ENCODE results near the gene AEBP1. TPM values are rescaled to one million over a fixed set of nuclear protein-coding genes. Genes with fewer than 3 reads are reported as not detected.
A peak's percentile ranks its signal among the peaks of the same experiment; 100 is the strongest.

Gene AEBP1
- polyA plus RNA-seq, 6 donors from 2014 or later, result 1.9 to 18.5 (median 4.1) TPM

DNA sequence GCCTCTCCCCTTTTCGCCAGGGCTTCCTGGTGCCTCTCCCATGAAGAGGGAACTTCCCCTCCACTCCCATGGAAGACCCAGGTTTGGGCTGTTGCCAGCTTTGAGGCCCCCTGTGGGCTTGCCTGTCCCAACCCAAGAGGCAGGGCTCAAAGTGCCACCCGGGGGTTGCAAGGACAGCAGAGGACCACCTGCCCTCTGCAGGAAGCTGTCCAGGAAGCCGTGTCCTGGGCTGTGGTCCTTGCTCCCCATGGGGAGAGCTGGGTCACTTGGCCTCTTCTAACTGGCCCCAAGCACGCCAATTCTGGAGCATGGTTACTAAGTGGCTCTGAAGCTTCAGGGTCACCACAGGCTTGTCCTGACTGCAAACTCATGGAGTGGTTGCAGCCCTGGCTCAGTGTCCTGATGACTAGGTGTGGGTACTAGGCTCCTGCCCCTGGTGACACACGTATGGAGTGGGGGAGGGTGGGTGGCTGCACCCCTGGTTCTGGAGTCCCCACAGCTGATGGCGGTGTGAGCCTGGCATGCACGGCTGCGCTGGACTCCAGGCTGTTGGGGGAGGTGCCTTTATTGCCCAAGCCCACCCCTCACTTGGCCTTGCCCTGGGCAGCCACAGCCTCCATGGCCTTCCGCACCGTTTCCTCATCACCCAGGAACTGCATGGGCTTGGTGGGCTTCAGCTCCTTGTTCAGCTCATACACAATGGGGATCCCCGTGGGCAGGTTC lies 41.8 kb upstream of the AEBP1 start:
- peak overlapping the region in 5 of 6 donors; percentile 38 to 87 (median 70) for H3K27ac Mint-ChIP-seq
- H3K36me3 Mint-ChIP-seq, result peaks cover 7% of the 10 kb centered on the region in 2 donors
- DNase-seq (no peak), ATAC-seq (ENCODE audit: low read depth in 2 of 2) (no peak)
- H3K4me1 Mint-ChIP-seq, result peaks cover 60 to 77% (median 68%) of the 10 kb centered on the region in 3 donors
- peaks cover 0 to 3% (median 0%) of the 10 kb centered on the region in 7 donors for H3K9me3 Mint-ChIP-seq
- no peaks in the 10 kb centered on the region for H3K27me3 Mint-ChIP-seq
- H3K4me3 Mint-ChIP-seq, result peak overlapping the region in 1 of 8 donors; percentile 44

GRCh38 chr7:44062903-44063295 lies 41.2 kb upstream of the AEBP1 start:
- no peak for DNase-seq
- H3K4me1 Mint-ChIP-seq, result peaks cover 60 to 77% (median 68%) of the 10 kb centered on the region in 3 donors
- no peak overlapping the region for H3K4me3 Mint-ChIP-seq
- H3K36me3 Mint-ChIP-seq, result peaks cover 7% of the 10 kb centered on the region in 2 donors
- peaks cover 0 to 3% (median 0%) of the 10 kb centered on the region in 7 donors for H3K9me3 Mint-ChIP-seq
- ATAC-seq (ENCODE audit: low read depth in 2 of 2), result no peak
- H3K27me3 Mint-ChIP-seq, result no peaks in the 10 kb centered on the region
- peak overlapping the region in 5 of 6 donors; percentile 16 to 89 (median 70) for H3K27ac Mint-ChIP-seq

DNA sequence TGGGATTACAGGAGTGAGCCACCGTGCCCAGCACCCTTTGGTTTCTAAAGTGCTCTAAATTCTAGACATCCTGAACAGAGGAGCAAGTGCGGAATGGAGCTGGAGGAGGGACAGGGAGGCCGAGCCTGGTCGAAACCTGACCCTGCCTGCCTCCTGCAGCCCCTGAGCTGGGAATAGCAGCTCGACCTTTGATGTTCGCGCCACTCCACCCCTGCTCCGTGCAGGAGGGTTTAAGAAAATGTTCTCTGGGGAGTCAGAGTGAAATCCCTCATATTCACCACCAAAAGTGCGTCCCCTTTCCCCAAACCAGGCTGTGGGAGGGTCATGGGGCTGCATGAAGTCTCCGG lies 40.6 kb upstream of the AEBP1 start:
- Mint-ChIP-seq H3K9me3 (peaks cover 0 to 3% (median 0%) of the 10 kb centered on the region in 7 donors), H3K36me3 (peaks cover 6 to 7% of the 10 kb centered on the region in 2 donors), H3K27ac (peak overlapping the region in 4 of 6 donors; percentile 16 to 87 (median 50)), H3K4me1 (peaks cover 60 to 77% (median 68%) of the 10 kb centered on the region in 3 donors), H3K4me3 (no peak overlapping the region), H3K27me3 (no peaks in the 10 kb centered on the region)
- DNase-seq, result no peak
- ATAC-seq (ENCODE audit: low read depth in 2 of 2), result no peak

- no peak overlapping the region for H3K4me3 Mint-ChIP-seq
- no peak for DNase-seq
- H3K27me3 Mint-ChIP-seq, result no peaks in the 10 kb centered on the region
- H3K9me3 Mint-ChIP-seq, result peaks cover 0 to 3% (median 0%) of the 10 kb centered on the region in 7 donors
- peaks cover under 1 to 7% of the 10 kb centered on the region in 2 donors for H3K36me3 Mint-ChIP-seq
- ATAC-seq (ENCODE audit: low read depth in 2 of 2), result no peak
- peak overlapping the region in 3 of 6 donors; percentile 41 to 87 (median 60) for H3K27ac Mint-ChIP-seq
- peaks cover 56 to 76% (median 65%) of the 10 kb centered on the region in 3 donors for H3K4me1 Mint-ChIP-seq
Observed at GRCh38 chr7:44063894-44064651, 40.1 kb upstream of the AEBP1 start.

DNA sequence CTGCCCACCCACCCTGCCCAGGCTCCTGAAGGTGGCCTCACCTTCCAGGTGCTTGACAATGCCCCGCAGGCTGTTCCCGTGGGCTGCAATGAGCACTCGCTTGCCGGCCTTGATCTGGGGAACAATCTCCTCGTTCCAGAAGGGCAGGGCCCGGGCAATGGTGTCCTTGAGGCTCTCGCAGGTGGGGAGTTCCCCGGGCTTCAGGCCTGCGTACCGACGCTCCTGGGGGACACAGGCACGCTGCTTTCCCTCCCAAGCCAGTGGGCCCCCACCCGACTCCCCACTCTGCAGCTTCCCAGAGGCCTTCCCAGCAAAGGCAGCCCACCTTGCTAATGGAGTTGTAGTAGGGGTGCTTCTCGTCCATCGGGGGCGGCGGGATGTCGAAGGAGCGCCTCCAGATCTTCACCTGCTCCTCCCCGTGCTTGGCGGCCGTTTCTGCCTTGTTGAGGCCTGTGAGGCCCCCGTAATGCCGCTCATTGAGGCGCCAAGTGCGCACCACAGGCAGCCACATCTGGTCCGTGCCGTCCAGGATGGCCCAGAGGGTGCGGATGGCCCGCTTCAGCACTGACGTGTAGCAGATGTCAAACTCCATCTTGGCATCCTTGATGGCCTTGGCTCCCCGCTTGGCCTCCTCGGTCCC lies 39.2 kb upstream of the AEBP1 start:
- no peak for DNase-seq
- peak overlapping the region in 5 of 6 donors; percentile 54 to 94 (median 84) for H3K27ac Mint-ChIP-seq
- H3K4me3 Mint-ChIP-seq, result peak overlapping the region in 6 of 8 donors; percentile 9 to 70 (median 18)
- H3K36me3 Mint-ChIP-seq, result peaks cover 0 to 4% of the 10 kb centered on the region in 2 donors
- no peaks in the 10 kb centered on the region for H3K27me3 Mint-ChIP-seq
- ATAC-seq (ENCODE audit: low read depth in 2 of 2), result peak in 1 of 2 donors; percentile 50
- peaks cover 0 to 3% (median 0%) of the 10 kb centered on the region in 7 donors for H3K9me3 Mint-ChIP-seq
- H3K4me1 Mint-ChIP-seq, result peaks cover 55 to 76% (median 65%) of the 10 kb centered on the region in 3 donors

- no peaks in the 10 kb centered on the region for H3K36me3 Mint-ChIP-seq
- peak within 1 kb of the TSS in 6 of 8 donors; percentile 26 to 70 (median 47) for H3K4me3 Mint-ChIP-seq
- H3K9me3 Mint-ChIP-seq, result peaks cover 0 to 3% (median 0%) of the 10 kb centered on the region in 7 donors
- ATAC-seq (ENCODE audit: low read depth in 2 of 2) (peak; percentile 26 to 43), DNase-seq (no peak)
- H3K27ac Mint-ChIP-seq, result peak within 1 kb of the TSS; percentile 70 to 94 (median 84)
- H3K4me1 Mint-ChIP-seq, result peaks cover 48 to 76% (median 61%) of the 10 kb centered on the region in 3 donors
- H3K27me3 Mint-ChIP-seq, result no peaks in the 10 kb centered on the region
Observed at GRCh38 chr7:44065431-44066110, 38.6 kb upstream of the AEBP1 start, which contains the start of gene PGAM2. Gene PGAM2 (minus strand): TSS chr7:44065567. CDS start chr7:44065529, 38 bp downstream.

GRCh38 chr7:44066111-44066460 lies 38.1 kb upstream of the AEBP1 start:
- H3K36me3 Mint-ChIP-seq, result no peaks in the 10 kb centered on the region

DNA sequence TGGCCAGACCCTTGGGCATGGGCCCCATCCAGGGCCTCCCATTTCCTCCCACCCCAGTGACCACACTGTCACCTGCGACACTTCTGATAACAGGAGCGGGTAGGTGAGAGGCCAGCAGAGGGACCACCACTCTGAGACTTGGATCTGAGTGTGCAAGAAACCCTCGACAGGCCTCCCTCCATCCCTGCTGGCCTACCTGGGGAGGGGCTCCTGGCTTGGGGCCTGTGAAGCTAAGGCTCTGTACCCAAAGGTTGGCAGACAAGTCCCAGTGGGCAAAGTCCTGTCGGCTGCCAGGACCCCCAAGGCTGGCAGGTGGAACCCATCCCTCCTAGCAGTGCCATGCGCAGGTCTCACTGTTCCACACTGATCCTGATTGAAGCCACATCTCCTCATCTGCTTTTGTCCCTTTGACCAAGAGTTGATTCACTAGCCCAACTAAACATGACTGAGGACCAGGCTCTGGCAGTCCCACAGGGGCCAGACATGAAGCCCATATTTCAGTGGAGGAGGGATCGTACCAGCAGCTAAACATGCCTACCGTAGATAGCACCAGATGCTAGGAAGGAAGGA lies 37.6 kb upstream of the AEBP1 start:
- Mint-ChIP-seq H3K36me3 (no peaks in the 10 kb centered on the region), H3K9me3 (peaks cover 0 to 3% (median 0%) of the 10 kb centered on the region in 7 donors), H3K4me3 (peak overlapping the region in 4 of 8 donors; percentile 24 to 38 (median 35)), H3K27ac (peak overlapping the region in 4 of 6 donors; percentile 84 to 97 (median 90)), H3K27me3 (no peaks in the 10 kb centered on the region), H3K4me1 (peaks cover 42 to 76% (median 62%) of the 10 kb centered on the region in 3 donors)
- ATAC-seq (ENCODE audit: low read depth in 2 of 2) (no peak), DNase-seq (no peak)

More at GRCh38 chr7:44066111-44066460, 38.1 kb upstream of the AEBP1 start:
- Mint-ChIP-seq H3K27ac (peak overlapping the region; percentile 61 to 94 (median 77)), H3K9me3 (peaks cover 0 to 3% (median 0%) of the 10 kb centered on the region in 7 donors), H3K27me3 (no peaks in the 10 kb centered on the region), H3K4me1 (peaks cover 47 to 76% (median 62%) of the 10 kb centered on the region in 3 donors), H3K4me3 (peak overlapping the region in 4 of 8 donors; percentile 26 to 53 (median 47))
- DNase-seq, result no peak
- peak; percentile 16 to 17 for ATAC-seq (ENCODE audit: low read depth in 2 of 2)

DNA sequence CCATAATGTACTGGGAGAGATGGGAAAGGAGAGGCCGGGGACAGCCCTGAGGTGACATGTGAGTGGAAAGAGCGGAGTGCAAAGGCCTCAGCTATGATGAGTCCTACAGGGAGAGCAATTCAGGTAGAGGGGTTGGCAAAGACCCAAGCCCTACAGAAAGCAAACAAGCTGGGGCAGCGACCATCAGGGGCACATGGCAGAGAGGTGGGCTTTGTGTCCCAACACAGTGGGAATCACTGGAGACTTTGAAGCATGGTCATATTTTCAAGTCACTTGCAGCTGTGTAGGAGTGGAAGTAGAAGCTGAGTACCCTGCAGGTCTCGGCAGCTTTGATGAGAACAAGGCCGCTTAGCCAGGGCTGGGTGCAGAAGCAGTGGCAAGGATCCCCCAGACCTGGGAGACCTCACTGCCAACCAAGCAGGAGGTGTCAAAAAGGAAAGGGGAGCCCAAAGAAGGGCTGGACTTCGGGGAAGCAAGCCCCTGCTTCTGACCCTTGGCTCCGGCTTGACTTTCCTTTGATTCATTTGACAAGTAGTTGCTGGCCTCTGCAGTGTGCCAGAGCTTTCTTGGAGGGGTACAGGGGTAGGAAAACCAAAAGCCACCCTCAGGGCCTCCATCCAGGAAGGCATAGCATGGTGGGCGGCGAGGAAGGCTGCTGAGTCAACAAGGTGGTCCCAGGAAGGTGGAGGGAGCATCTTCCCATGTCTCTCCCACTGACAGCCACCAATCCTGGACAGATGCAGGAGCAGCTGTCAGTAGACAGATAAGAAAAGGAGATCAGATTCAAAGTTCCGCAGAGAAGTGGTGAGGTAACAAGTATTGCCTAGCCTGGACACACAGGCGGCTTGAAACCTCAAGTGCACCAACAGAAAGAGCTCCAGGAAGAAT lies 36.8 kb upstream of the AEBP1 start:
- Mint-ChIP-seq H3K4me1 (peaks cover 48 to 82% (median 67%) of the 10 kb centered on the region in 3 donors), H3K27ac (peak overlapping the region; percentile 24 to 97 (median 80)), H3K27me3 (no peaks in the 10 kb centered on the region), H3K4me3 (peak overlapping the region in 3 of 8 donors; percentile 34 to 38 (median 36)), H3K9me3 (peaks cover 0 to 3% (median 0%) of the 10 kb centered on the region in 7 donors), H3K36me3 (no peaks in the 10 kb centered on the region)
- ATAC-seq (ENCODE audit: low read depth in 2 of 2), result no peak
- no peak for DNase-seq

DNA sequence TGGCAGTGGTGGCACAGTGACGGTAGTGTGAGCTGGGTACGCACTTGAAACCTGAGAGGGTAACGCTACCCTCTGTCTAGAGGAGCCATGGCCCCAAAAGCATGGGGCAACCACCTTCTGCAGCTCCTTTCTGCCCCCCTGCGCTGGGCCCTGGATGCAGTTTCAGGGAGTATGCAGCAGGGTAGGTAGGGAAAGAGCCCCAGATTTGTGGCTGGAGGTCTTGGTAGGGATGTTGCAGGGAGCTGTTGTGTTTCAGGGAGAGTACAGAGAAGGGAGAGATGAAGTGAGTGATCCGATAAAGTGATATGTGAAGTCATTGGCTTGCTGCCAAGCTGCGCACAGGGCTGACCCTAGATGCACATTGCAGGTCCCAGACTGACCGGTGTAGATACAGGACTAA lies 36.1 kb upstream of the AEBP1 start:
- H3K27ac Mint-ChIP-seq, result peak overlapping the region in 4 of 6 donors; percentile 14 to 76 (median 27)
- no peaks in the 10 kb centered on the region for H3K27me3 Mint-ChIP-seq
- no peaks in the 10 kb centered on the region for H3K36me3 Mint-ChIP-seq
- no peak for DNase-seq
- ATAC-seq (ENCODE audit: low read depth in 2 of 2), result no peak
- H3K4me3 Mint-ChIP-seq, result peak overlapping the region in 1 of 8 donors; percentile 68
- peaks cover 52 to 86% (median 75%) of the 10 kb centered on the region in 3 donors for H3K4me1 Mint-ChIP-seq
- peaks cover 0 to 3% (median 0%) of the 10 kb centered on the region in 7 donors for H3K9me3 Mint-ChIP-seq

- peak overlapping the region; percentile 93 to 99 (median 96) for H3K27ac Mint-ChIP-seq
- peaks cover 44 to 91% (median 88%) of the 10 kb centered on the region in 3 donors for H3K4me1 Mint-ChIP-seq
- ATAC-seq (ENCODE audit: low read depth in 2 of 2), result no peak
- H3K36me3 Mint-ChIP-seq, result no peaks in the 10 kb centered on the region
- no peaks in the 10 kb centered on the region for H3K27me3 Mint-ChIP-seq
- peak overlapping the region in 3 of 8 donors; percentile 6 to 53 (median 21) for H3K4me3 Mint-ChIP-seq
- no peak for DNase-seq
- peaks cover 0 to 1% (median 0%) of the 10 kb centered on the region in 7 donors for H3K9me3 Mint-ChIP-seq
Observed at GRCh38 chr7:44071726-44072363, 32.3 kb upstream of the AEBP1 start.

All from naive B cell (primary cell).